Activated CD4-positive, alpha-beta T cell treated with anti-CD3 and anti-CD28 coated beads for 36 hours (primary cell): ENCODE data around the gene MGAT5B. TPM values are rescaled to one million over a fixed set of nuclear protein-coding genes. Genes with fewer than 3 reads are reported as not detected.

Source experiments
- ATAC-seq: fragments of 200-7000 bp; cut with Tn5 transposase; one replicate; pipeline ENCODE4 v1.10.0; 2021; ENCODE audit warnings: mild to moderate bottlenecking, moderate library complexity
- CTCF ChIA-PET: fragments of 350-600 bp; sonication (Branson Sonifier 250); formaldehyde crosslinking; loops from one replicate; lab custom pipeline; 2021; ENCODE audit warnings: antibody characterized with exemption; lab: Charles Lee
- POLR2A ChIA-PET: fragments of 350-600 bp; sonication (Branson Sonifier 250); formaldehyde crosslinking; loops from one replicate; lab custom pipeline; 2021; ENCODE audit warnings: antibody characterized with exemption, inconsistent platforms; lab: Charles Lee
- DNase-seq: peaks from one replicate; pipeline ENCODE4 v3.0.0-alpha.2; 2020
- H3K27ac Mint-ChIP-seq: one replicate; pipeline ENCODE4 v1.8.0; 2021; ENCODE audit warnings: mixed read lengths
- H3K27me3 Mint-ChIP-seq: one replicate; pipeline ENCODE4 v1.8.0; 2021; ENCODE audit warnings: mixed read lengths
- H3K36me3 Mint-ChIP-seq: one replicate; pipeline ENCODE4 v1.8.0; 2021; ENCODE audit warnings: low read depth, mixed read lengths
- H3K4me1 Mint-ChIP-seq: one replicate; pipeline ENCODE4 v1.8.0; 2021; ENCODE audit warnings: mixed read lengths
- H3K4me3 Mint-ChIP-seq: one replicate; pipeline ENCODE4 v1.8.0; 2021; ENCODE audit warnings: mild to moderate bottlenecking, moderate library complexity, mixed read lengths
- H3K9me3 Mint-ChIP-seq: one replicate; pipeline ENCODE4 v1.8.0; 2021; ENCODE audit warnings: low read depth, mixed read lengths
- intact Hi-C, 2 experiments: fragments of 100-400 bp; cut with DNase I in 1 of 2; cut with micrococcal nuclease in 1 of 2; formaldehyde crosslinking; loops; one replicate each; pipeline versions ENCODE4 v1.14.2 to v1.15.1; 2022 to 2024; cut with DNase I, micrococcal nuclease
- total RNA-seq, 2 experiments: library from RNA; stranded (reverse); gene quantifications; one replicate each; pipeline ENCODE4 v1.2.3, GENCODE V29; 2021

Gene MGAT5B
- total RNA-seq, 2 experiments from 2014 or later: not detected

DNA sequence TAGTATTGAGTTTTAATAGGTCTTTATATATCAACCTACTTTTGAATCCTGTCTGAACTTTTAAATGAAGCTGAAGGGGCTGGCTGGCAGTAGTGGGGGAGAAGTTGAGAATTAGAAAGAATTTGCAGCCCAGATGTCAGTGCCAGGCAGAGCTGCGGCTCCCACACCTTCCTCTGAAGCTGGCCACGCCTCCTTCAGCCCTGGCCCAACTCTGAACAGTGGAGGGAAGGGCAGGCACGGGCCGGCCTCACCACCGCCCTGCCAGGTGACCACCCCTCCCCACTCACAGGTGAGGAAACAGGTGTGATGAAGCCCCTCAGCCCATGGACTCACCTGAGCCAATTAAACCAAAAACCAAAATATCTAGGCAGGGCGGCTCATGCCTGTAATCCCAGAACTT is 87.0 kb downstream of the MGAT5B start:
- DNase-seq (no peak), ATAC-seq (no peak)
- no peaks in the 10 kb centered on the region for H3K9me3 Mint-ChIP-seq
- H3K4me1 Mint-ChIP-seq: no peaks in the 10 kb centered on the region
- CTCF ChIA-PET: interaction anchor here (0.7 to 0.8 kb wide), 2 partner anchors 278 to 476 kb away, joined by 3 read pairs; no protein-coding TSS in a partner anchor
- no peak overlapping the region for H3K4me3 Mint-ChIP-seq
- no peaks in the 10 kb centered on the region for H3K27me3 Mint-ChIP-seq
- H3K36me3 Mint-ChIP-seq: no peaks in the 10 kb centered on the region
- intact Hi-C loops: no loop called here
- H3K27ac Mint-ChIP-seq: no peak overlapping the region
- POLR2A ChIA-PET: no interaction called here

DNA sequence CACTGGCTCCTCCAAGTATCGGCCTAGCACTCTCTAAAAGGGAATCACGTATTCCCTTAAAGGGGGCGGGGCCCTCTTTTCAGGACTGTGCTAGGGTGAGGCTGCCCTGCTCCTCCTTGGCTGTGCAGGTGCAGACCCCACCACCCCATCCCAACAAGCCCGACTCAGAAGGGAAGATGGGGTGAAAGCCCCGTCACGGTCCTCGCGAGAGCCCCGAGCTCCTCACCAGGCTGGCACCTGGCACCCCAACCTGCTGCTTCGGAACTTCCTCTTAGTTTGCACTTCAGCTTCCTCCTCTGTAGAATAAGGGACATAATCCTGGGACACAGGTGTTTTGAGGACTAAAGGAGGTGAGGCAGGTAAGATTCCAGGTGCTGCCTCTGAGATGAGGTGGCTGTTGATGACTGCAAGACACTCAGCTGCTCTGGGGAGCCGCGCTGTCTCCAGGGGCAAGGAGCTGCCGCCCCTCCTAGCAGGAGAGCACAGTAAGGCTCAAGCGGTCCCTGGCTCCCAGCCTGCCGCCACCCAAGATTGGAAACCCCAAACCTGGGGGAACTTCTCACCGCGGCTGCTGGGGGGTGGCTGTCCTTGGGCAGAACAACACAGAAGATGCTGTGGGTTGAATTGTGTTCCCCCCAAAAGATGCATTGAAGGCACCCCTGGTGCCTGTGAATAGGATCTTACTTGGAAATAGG is 88.8 kb downstream of the MGAT5B start:
- POLR2A ChIA-PET: no interaction called here
- no peaks in the 10 kb centered on the region for H3K9me3 Mint-ChIP-seq
- no peaks in the 10 kb centered on the region for H3K4me1 Mint-ChIP-seq
- intact Hi-C loops: no loop called here
- no peak overlapping the region for H3K4me3 Mint-ChIP-seq
- no peak overlapping the region for H3K27ac Mint-ChIP-seq
- CTCF ChIA-PET: interaction anchor here (0.6 kb wide), 1 partner anchor 92 kb away, joined by 3 read pairs; no protein-coding TSS in a partner anchor
- H3K36me3 Mint-ChIP-seq: no peaks in the 10 kb centered on the region
- DNase-seq (no peak), ATAC-seq (no peak)
- no peaks in the 10 kb centered on the region for H3K27me3 Mint-ChIP-seq

GRCh38 chr17:76957678-76958464 is 89.7 kb downstream of the MGAT5B start:
- H3K9me3 Mint-ChIP-seq: no peaks in the 10 kb centered on the region
- no peak overlapping the region for H3K4me3 Mint-ChIP-seq
- DNase-seq (no peak), ATAC-seq (no peak)
- H3K36me3 Mint-ChIP-seq: no peaks in the 10 kb centered on the region
- ChIA-PET POLR2A (no interaction called here), CTCF (no interaction called here)
- intact Hi-C loops: no loop called here
- no peaks in the 10 kb centered on the region for H3K27me3 Mint-ChIP-seq
- H3K27ac Mint-ChIP-seq: no peak overlapping the region
- H3K4me1 Mint-ChIP-seq: no peaks in the 10 kb centered on the region

DNA sequence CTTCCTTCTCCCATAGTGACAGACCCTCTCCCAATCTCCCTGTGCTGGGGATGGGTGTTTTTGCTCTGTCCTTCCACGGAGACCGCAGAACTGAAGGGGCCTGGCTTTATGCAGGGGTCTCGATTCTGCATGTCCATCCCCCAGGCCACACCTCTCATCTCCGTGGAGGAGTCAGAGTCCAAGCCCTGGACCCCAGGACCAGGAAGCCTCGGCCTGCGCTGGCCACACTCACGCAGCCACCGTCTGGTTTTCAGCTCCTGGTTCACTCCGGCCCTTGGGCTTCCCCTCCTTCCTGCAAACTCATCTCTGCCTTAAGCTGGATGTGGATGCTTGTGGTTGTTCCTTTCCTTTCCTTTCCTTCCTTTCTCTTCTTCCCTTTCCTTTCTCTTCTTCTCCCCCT is 90.8 kb downstream of the MGAT5B start:
- intact Hi-C loops: no loop called here
- DNase-seq (no peak), ATAC-seq (no peak)
- H3K4me3 Mint-ChIP-seq: no peak overlapping the region
- H3K9me3 Mint-ChIP-seq: no peaks in the 10 kb centered on the region
- no peaks in the 10 kb centered on the region for H3K27me3 Mint-ChIP-seq
- H3K36me3 Mint-ChIP-seq: no peaks in the 10 kb centered on the region
- no peaks in the 10 kb centered on the region for H3K4me1 Mint-ChIP-seq
- CTCF ChIA-PET: interaction anchor here (0.5 to 1.3 kb wide), 4 partner anchors 10 to 115 kb away, joined by 3 to 5 read pairs (median 3); no protein-coding TSS in a partner anchor
- POLR2A ChIA-PET: no interaction called here
- no peak overlapping the region for H3K27ac Mint-ChIP-seq

DNA sequence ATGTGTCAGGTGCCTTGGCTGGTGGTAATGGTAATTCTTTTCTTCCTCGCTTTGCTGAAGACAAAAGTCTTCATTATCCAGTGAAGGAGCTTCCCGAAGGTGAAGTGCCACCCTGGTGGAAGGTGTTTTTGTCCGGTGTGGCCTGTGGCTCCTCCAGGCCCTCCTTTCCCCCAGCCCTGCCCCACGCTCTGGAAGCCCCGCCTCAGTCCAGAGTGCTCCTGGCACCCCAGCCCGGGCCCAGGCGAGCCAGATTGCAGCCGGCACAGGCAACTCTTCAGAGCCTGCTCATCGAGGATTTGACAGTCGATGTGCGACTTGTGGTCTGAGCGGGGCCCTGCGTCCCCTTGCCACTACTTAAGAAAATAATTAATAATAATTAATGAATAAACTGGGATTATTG is 93.7 kb downstream of the MGAT5B start:
- Mint-ChIP-seq H3K4me1 (no peaks in the 10 kb centered on the region), H3K9me3 (no peaks in the 10 kb centered on the region), H3K27me3 (no peaks in the 10 kb centered on the region), H3K36me3 (no peaks in the 10 kb centered on the region), H3K27ac (no peak overlapping the region), H3K4me3 (no peak overlapping the region)
- DNase-seq: no peak
- ChIA-PET POLR2A (no interaction called here), CTCF (no interaction called here)
- no peak for ATAC-seq
- intact Hi-C loops: no loop called here

GRCh38 chr17:76962858-76963257 is 94.7 kb downstream of the MGAT5B start:
- Mint-ChIP-seq H3K9me3 (no peaks in the 10 kb centered on the region), H3K36me3 (no peaks in the 10 kb centered on the region), H3K27me3 (no peaks in the 10 kb centered on the region), H3K4me1 (no peaks in the 10 kb centered on the region), H3K27ac (no peak overlapping the region), H3K4me3 (no peak overlapping the region)
- CTCF ChIA-PET: no interaction called here
- ATAC-seq (no peak), DNase-seq (no peak)
- POLR2A ChIA-PET: no interaction called here
- intact Hi-C loops: no loop called here

DNA sequence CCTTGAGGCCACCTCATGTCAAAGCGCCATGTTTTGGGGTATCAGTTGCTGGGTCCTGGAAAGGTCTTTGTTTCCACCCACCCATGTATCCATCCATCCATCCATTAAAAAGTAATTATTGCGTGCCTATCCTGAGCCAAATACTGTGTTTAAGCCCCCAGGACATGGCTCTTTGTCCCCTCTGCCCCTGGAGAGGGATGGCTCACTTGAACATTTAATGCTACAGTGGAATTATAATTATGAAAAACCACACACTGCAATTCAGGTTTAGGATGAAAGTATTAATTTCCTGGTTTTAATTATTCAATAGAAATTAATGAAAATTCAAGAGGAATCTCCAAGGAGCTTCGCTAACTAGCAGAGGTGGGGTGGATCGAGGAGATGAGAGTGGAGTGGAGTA is 97.8 kb downstream of the MGAT5B start:
- Mint-ChIP-seq H3K4me1 (peaks cover 15% of the 10 kb centered on the region), H3K27me3 (peaks cover 2% of the 10 kb centered on the region), H3K4me3 (no peak overlapping the region), H3K36me3 (no peaks in the 10 kb centered on the region), H3K9me3 (no peaks in the 10 kb centered on the region), H3K27ac (no peak overlapping the region)
- intact Hi-C loops: no loop called here
- ATAC-seq: no peak
- POLR2A ChIA-PET: no interaction called here
- CTCF ChIA-PET: interaction anchor here (1.0 kb wide), 1 partner anchor 95 kb away, joined by 3 read pairs; no protein-coding TSS in a partner anchor
- DNase-seq: no peak

- Mint-ChIP-seq H3K27ac (no peak overlapping the region), H3K36me3 (no peaks in the 10 kb centered on the region), H3K9me3 (no peaks in the 10 kb centered on the region), H3K4me1 (peaks cover 15% of the 10 kb centered on the region), H3K27me3 (peaks cover 2% of the 10 kb centered on the region), H3K4me3 (no peak overlapping the region)
- intact Hi-C loops: no loop called here
- ChIA-PET CTCF (interaction anchor here (0.5 to 1.5 kb wide), 4 partner anchors 45 to 1809 kb away, joined by 3 to 4 read pairs (median 3); no protein-coding TSS in a partner anchor), POLR2A (no interaction called here)
- no peak for ATAC-seq
- DNase-seq: no peak
Observed at GRCh38 chr17:76966486-76967181, 98.4 kb downstream of the MGAT5B start.

DNA sequence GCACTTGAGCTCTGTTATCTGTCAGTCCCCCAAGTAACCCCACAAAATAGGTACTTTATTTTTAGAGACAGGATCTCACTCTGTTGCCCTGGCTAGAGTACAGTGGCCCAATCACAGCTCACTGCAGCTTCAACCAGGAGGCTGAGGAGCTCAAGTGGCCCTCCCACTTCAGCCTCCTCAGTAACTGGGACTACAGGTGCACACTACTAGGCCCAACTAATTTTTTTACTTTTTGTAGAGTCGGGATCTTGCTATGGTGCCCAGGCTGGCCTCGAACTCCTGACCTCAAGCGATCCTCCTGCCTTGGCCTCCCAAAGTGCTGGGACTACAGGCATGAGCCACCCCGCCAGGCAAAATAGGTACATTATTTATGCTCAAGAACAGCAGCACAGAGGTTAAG is 99.6 kb downstream of the MGAT5B start:
- ChIA-PET CTCF (interaction anchor here (1.5 to 1.7 kb wide), 2 partner anchors 89 to 100 kb away, joined by 4 to 5 read pairs; no protein-coding TSS in a partner anchor), POLR2A (no interaction called here)
- peaks cover 15% of the 10 kb centered on the region for H3K4me1 Mint-ChIP-seq
- no peak overlapping the region for H3K4me3 Mint-ChIP-seq
- ATAC-seq: no peak
- H3K9me3 Mint-ChIP-seq: no peaks in the 10 kb centered on the region
- peaks cover 2% of the 10 kb centered on the region for H3K27me3 Mint-ChIP-seq
- DNase-seq: no peak
- intact Hi-C loops: loop anchor here in 1 of 2 experiments (2.0 kb wide), 1 partner anchor 29 kb away; no protein-coding TSS in a partner anchor
- no peak overlapping the region for H3K27ac Mint-ChIP-seq
- no peaks in the 10 kb centered on the region for H3K36me3 Mint-ChIP-seq

- ChIA-PET CTCF (interaction anchor here (0.6 to 1.8 kb wide), 7 partner anchors 9 to 120 kb away, joined by 3 to 6 read pairs (median 4); no protein-coding TSS in a partner anchor), POLR2A (interaction anchor here (0.5 kb wide), 1 partner anchor 158 kb away, joined by 3 read pairs; no protein-coding TSS in a partner anchor)
- peak overlapping the region; percentile 62 for H3K4me3 Mint-ChIP-seq
- H3K27ac Mint-ChIP-seq: peak overlapping the region; percentile 60
- no peaks in the 10 kb centered on the region for H3K9me3 Mint-ChIP-seq
- peaks cover 2% of the 10 kb centered on the region for H3K27me3 Mint-ChIP-seq
- intact Hi-C loops: loop anchor here in 1 of 2 experiments (2.0 kb wide), 1 partner anchor 28 kb away; no protein-coding TSS in a partner anchor
- H3K36me3 Mint-ChIP-seq: no peaks in the 10 kb centered on the region
- peaks cover 15% of the 10 kb centered on the region for H3K4me1 Mint-ChIP-seq
- DNase-seq (peak; percentile 75), ATAC-seq (peak; percentile 82)
Observed at GRCh38 chr17:76968707-76969597, 100.7 kb downstream of the MGAT5B start.
